ENCODE measurements around the gene IMMP2L. TPM values are rescaled to one million over a fixed set of nuclear protein-coding genes. Genes with fewer than 3 reads are reported as not detected.

IMMP2L gene
- total and polyA plus RNA-seq, 2 of the 13 experiments (the other 11 are each of a cell fraction or from before 2014, with no cell fraction given) = 7.8 to 16.9 TPM

GRCh38 chr7:111364413-111364812 lies 197.9 kb downstream of the IMMP2L start:
- H3K9ac ChIP-seq (ENCODE audit: insufficient read depth, low read depth, low read length) = no peak overlapping the region
- WGBS (ENCODE audit: low lambda C conversion rate) = 92% methylated on average over 6 of the region's 6 CpGs
- DNase-seq (ENCODE audit: low spot score) (no peak), ATAC-seq (no peak), FAIRE-seq (no peak)
- H3K27ac ChIP-seq (ENCODE audit: extremely low read length, insufficient read depth, low read length) = no peak overlapping the region
- H3K4me3 ChIP-seq (replicated peaks in 1 of 3; ENCODE audit: insufficient read depth in 1 of 3, low read depth in 2 of 3, low read length in 3 of 3) = no peak overlapping the region
- no peaks in the 10 kb centered on the region for H3K27me3 ChIP-seq (ENCODE audit: control insufficient read depth in 1 of 2, insufficient read depth in 2 of 2, low read length in 2 of 2)
- H3K9me3 ChIP-seq (ENCODE audit: low read length) = no peaks in the 10 kb centered on the region
- POLR2A ChIA-PET = no interaction called here
- H2AFZ ChIP-seq (ENCODE audit: low read length) = no peak overlapping the region
- TF ChIP-seq ARNT (IDR thresholded peaks at IDR 0.05) (no peak), SETDB1 (CRISPR knock-in tag; IDR thresholded peaks at IDR 0.05; ENCODE audit: borderline replicate concordance) (no peak), SAFB2 (CRISPR knock-in tag; IDR thresholded peaks at IDR 0.05; ENCODE audit: borderline replicate concordance, low read depth) (no peak), MATR3 (CRISPR knock-in tag; IDR thresholded peaks at IDR 0.05) (no peak), KDM4B (CRISPR knock-in tag; IDR thresholded peaks at IDR 0.05) (no peak), SUZ12 (IDR thresholded peaks at IDR 0.05; ENCODE audit: low read depth, low read length) (no peak), ZEB1 (IDR thresholded peaks at IDR 0.05; ENCODE audit: insufficient replicate concordance, low read depth) (no peak), NFKBIZ (CRISPR knock-in tag; IDR thresholded peaks at IDR 0.05) (no peak), ZNF569 (CRISPR knock-in tag; IDR thresholded peaks at IDR 0.05; ENCODE audit: borderline replicate concordance) (no peak), TBP (CRISPR knock-in tag; IDR thresholded peaks at IDR 0.05) (no peak), ZNF841 (CRISPR knock-in tag; IDR thresholded peaks at IDR 0.05; ENCODE audit: borderline replicate concordance) (no peak), ZNF781 (CRISPR knock-in tag; IDR thresholded peaks at IDR 0.05; ENCODE audit: borderline replicate concordance, not compliant biosample characterization) (no peak)
- TF ChIP-seq, protein P1, sequence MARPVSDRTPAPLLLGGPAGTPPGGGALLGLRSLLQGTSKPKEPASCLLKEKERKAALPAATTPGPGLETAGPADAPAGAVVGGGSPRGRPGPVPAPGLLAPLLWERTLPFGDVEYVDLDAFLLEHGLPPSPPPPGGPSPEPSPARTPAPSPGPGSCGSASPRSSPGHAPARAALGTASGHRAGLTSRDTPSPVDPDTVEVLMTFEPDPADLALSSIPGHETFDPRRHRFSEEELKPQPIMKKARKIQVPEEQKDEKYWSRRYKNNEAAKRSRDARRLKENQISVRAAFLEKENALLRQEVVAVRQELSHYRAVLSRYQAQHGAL (CRISPR knock-in tag; IDR thresholded peaks at IDR 0.05; ENCODE audit: not compliant biosample characterization) = no peak
- TF ChIP-seq, protein P2, sequence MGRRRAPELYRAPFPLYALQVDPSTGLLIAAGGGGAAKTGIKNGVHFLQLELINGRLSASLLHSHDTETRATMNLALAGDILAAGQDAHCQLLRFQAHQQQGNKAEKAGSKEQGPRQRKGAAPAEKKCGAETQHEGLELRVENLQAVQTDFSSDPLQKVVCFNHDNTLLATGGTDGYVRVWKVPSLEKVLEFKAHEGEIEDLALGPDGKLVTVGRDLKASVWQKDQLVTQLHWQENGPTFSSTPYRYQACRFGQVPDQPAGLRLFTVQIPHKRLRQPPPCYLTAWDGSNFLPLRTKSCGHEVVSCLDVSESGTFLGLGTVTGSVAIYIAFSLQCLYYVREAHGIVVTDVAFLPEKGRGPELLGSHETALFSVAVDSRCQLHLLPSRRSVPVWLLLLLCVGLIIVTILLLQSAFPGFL (CRISPR knock-in tag; IDR thresholded peaks at IDR 0.05) = no peak
- TF ChIP-seq, protein P3, sequence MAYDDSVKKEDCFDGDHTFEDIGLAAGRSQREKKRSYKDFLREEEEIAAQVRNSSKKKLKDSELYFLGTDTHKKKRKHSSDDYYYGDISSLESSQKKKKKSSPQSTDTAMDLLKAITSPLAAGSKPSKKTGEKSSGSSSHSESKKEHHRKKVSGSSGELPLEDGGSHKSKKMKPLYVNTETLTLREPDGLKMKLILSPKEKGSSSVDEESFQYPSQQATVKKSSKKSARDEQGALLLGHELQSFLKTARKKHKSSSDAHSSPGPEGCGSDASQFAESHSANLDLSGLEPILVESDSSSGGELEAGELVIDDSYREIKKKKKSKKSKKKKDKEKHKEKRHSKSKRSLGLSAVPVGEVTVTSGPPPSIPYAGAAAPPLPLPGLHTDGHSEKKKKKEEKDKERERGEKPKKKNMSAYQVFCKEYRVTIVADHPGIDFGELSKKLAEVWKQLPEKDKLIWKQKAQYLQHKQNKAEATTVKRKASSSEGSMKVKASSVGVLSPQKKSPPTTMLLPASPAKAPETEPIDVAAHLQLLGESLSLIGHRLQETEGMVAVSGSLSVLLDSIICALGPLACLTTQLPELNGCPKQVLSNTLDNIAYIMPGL (CRISPR knock-in tag; IDR thresholded peaks at IDR 0.05; ENCODE audit: borderline replicate concordance in 1 of 2, low read depth in 1 of 2) = no peak
- no peak overlapping the region for H3K4me2 ChIP-seq (ENCODE audit: low read depth, low read length)
- H3K4me1 ChIP-seq (ENCODE audit: insufficient read depth, low read length) = no peaks in the 10 kb centered on the region
- H3K36me3 ChIP-seq (replicated peaks in 1 of 2; ENCODE audit: control insufficient read depth in 1 of 2, insufficient read depth in 2 of 2, low read length in 2 of 2) = no peaks in the 10 kb centered on the region
- in situ Hi-C loops (cut with HindIII; ENCODE audit: extremely low pct_ligation_motif_present, low pct_unique_long_range_greater_than_20kb) = no loop called here
- BruUV-seq (replicated peaks) = no TSS peak
- no peaks in the 10 kb centered on the region for H4K20me1 ChIP-seq (ENCODE audit: insufficient read depth, low read length)
- H3K79me2 ChIP-seq (ENCODE audit: insufficient read depth, low read length) = no peaks in the 10 kb centered on the region
- CTCF ChIA-PET (ENCODE audit: low intra/inter-chr PET ratio, low total read pairs) = no interaction called here
- intact Hi-C loops (cut with micrococcal nuclease; ENCODE audit: unreplicated experiment) = no loop called here

Data from HepG2 (cell line).